HEK293T (cell line): ENCODE measurements around the gene BTBD9.

Experiments
- CTCF ChIA-PET: fragments of 350-600 bp; formaldehyde crosslinking; extraction: SDS; loops from one replicate; lab custom pipeline; 2021; ENCODE audit warnings: antibody characterized with exemption, inconsistent platforms; lab: Yijun Ruan, JAX
- POLR2A ChIA-PET: fragments of 350-600 bp; formaldehyde crosslinking; extraction: SDS; loops from one replicate; lab custom pipeline; 2020; ENCODE audit warnings: antibody characterized with exemption, inconsistent platforms; lab: Yijun Ruan, JAX
- DNase-seq: peaks from one replicate; pipeline ENCODE4 v3.0.0; 2012; ENCODE audit warnings: mixed read lengths; ENCODE audit errors: extremely low spot score
- ARNT ChIP-seq: fragments of 450-650 bp; IDR thresholded peaks from 2 replicates; pipeline ENCODE4 v1.6.1; 2017; ENCODE audit warnings: mild to moderate bottlenecking
- BHLHE40 ChIP-seq: fragments of 450-650 bp; IDR thresholded peaks from 2 replicates; pipeline ENCODE4 v1.6.1; 2016; ENCODE audit warnings: mild to moderate bottlenecking, moderate library complexity, borderline replicate concordance
- CTBP1 ChIP-seq: fragments of 450-650 bp; IDR thresholded peaks from 2 replicates; pipeline ENCODE4 v1.6.1; 2016; ENCODE audit warnings: borderline replicate concordance
- ELF4 ChIP-seq: fragments of 450-650 bp; IDR thresholded peaks from 2 replicates; pipeline ENCODE4 v1.6.1; 2017; ENCODE audit warnings: antibody characterized with exemption
- FOXA1 ChIP-seq: fragments of 450-650 bp; IDR thresholded peaks from 2 replicates; pipeline ENCODE4 v1.6.1; 2016; ENCODE audit warnings: mild to moderate bottlenecking
- FOXK2 ChIP-seq: fragments of 450-650 bp; IDR thresholded peaks from 2 replicates; pipeline ENCODE4 v1.6.1; 2016; ENCODE audit warnings: mild to moderate bottlenecking
- FOXM1 ChIP-seq: fragments of 450-650 bp; IDR thresholded peaks from 2 replicates; pipeline ENCODE4 v1.6.1; 2017; ENCODE audit warnings: mild to moderate bottlenecking, borderline replicate concordance
- HDGF ChIP-seq: fragments of 450-650 bp; IDR thresholded peaks from 2 replicates; pipeline ENCODE4 v1.6.1; 2017; ENCODE audit warnings: antibody characterized with exemption, borderline replicate concordance
- L3MBTL2 ChIP-seq: fragments of 450-650 bp; conservative IDR thresholded peaks from 2 replicates; pipeline ENCODE4 v1.6.1; 2016; ENCODE audit warnings: mild to moderate bottlenecking
- LEF1 ChIP-seq: fragments of 450-650 bp; IDR thresholded peaks from 2 replicates; pipeline ENCODE4 v1.6.1; 2017; ENCODE audit warnings: mild to moderate bottlenecking, borderline replicate concordance
- NFRKB ChIP-seq: fragments of 450-650 bp; IDR thresholded peaks from 2 replicates; pipeline ENCODE4 v1.6.1; 2016; ENCODE audit warnings: mild to moderate bottlenecking, moderate library complexity
- PKNOX1 ChIP-seq: fragments of 450-650 bp; IDR thresholded peaks from 2 replicates; pipeline ENCODE4 v1.6.1; 2016
- SP1 ChIP-seq: fragments of 450-650 bp; IDR thresholded peaks from 2 replicates; pipeline ENCODE4 v1.6.1; 2017
- SUZ12 ChIP-seq: fragments of 450-650 bp; IDR thresholded peaks from 2 replicates; pipeline ENCODE4 v1.6.1; 2016; ENCODE audit warnings: mild to moderate bottlenecking
- TARDBP ChIP-seq: fragments of 450-650 bp; IDR thresholded peaks from 2 replicates; pipeline ENCODE4 v1.6.1; 2016
- ZNF384 ChIP-seq: fragments of 450-650 bp; IDR thresholded peaks from 2 replicates; pipeline ENCODE4 v1.6.1; 2016

The BTBD9 gene

GRCh38 chr6:38146734-38147027 is 493.0 kb downstream of the BTBD9 start:
- no peak for TF ChIP-seq FOXK2
- no peak for TF ChIP-seq SP1
- no peak for TF ChIP-seq NFRKB
- no peak for TF ChIP-seq L3MBTL2
- no peak for TF ChIP-seq FOXA1
- TF ChIP-seq ZNF384, result no peak
- TF ChIP-seq HDGF, result no peak
- TF ChIP-seq CTBP1, result no peak
- no peak for TF ChIP-seq TARDBP
- TF ChIP-seq BHLHE40, result no peak
- TF ChIP-seq FOXM1, result no peak
- TF ChIP-seq ELF4, result no peak
- TF ChIP-seq LEF1, result no peak
- TF ChIP-seq SUZ12, result no peak
- POLR2A ChIA-PET, result no interaction called here
- no peak for DNase-seq
- CTCF ChIA-PET, result no interaction called here

GRCh38 chr6:38146021-38146733 is 493.6 kb downstream of the BTBD9 start:
- TF ChIP-seq NFRKB (no peak), CTBP1 (no peak), FOXM1 (no peak), ARNT (no peak), LEF1 (no peak), PKNOX1 (no peak), SUZ12 (no peak)
- ChIA-PET CTCF (no interaction called here), POLR2A (no interaction called here)
- no peak for DNase-seq

GRCh38 chr6:38144365-38144945 is 495.3 kb downstream of the BTBD9 start:
- DNase-seq, result no peak
- TF ChIP-seq CTBP1 (no peak), HDGF (no peak), FOXM1 (no peak), BHLHE40 (no peak), ELF4 (no peak), NFRKB (no peak), FOXK2 (no peak), TARDBP (no peak), LEF1 (no peak), SUZ12 (no peak), FOXA1 (no peak), PKNOX1 (no peak), L3MBTL2 (no peak), ARNT (no peak), SP1 (no peak)
- POLR2A ChIA-PET, result no interaction called here
- CTCF ChIA-PET, result interaction anchor here (1.6 kb wide), 1 partner anchor 11 kb away, joined by 3 read pairs; no protein-coding TSS in a partner anchor

GRCh38 chr6:38143191-38144150 is 496.3 kb downstream of the BTBD9 start:
- TF ChIP-seq NFRKB (no peak), ARNT (no peak), ELF4 (no peak), ZNF384 (no peak), PKNOX1 (no peak), FOXA1 (no peak), SP1 (no peak), FOXK2 (no peak), BHLHE40 (no peak), L3MBTL2 (no peak), TARDBP (no peak), SUZ12 (no peak), CTBP1 (no peak), HDGF (no peak), FOXM1 (no peak), LEF1 (no peak)
- DNase-seq, result no peak
- ChIA-PET POLR2A (interaction anchor here (0.5 kb wide), 1 partner anchor 1219 kb away, joined by 3 read pairs; no protein-coding TSS in a partner anchor), CTCF (interaction anchor here (1.6 kb wide), 1 partner anchor 10 kb away, joined by 3 read pairs; no protein-coding TSS in a partner anchor)

GRCh38 chr6:38142178-38142902 is 497.4 kb downstream of the BTBD9 start:
- TF ChIP-seq FOXA1 (no peak), TARDBP (no peak), SP1 (no peak), ZNF384 (no peak), LEF1 (no peak), ELF4 (no peak), HDGF (no peak), FOXK2 (no peak), SUZ12 (no peak), ARNT (no peak), L3MBTL2 (no peak), FOXM1 (no peak), NFRKB (no peak), CTBP1 (no peak), PKNOX1 (no peak), BHLHE40 (no peak)
- DNase-seq, result no peak
- POLR2A ChIA-PET, result no interaction called here
- CTCF ChIA-PET, result no interaction called here
